ENCODE data around the gene TCHHL1.

Gene TCHHL1

GRCh38 chr1:152086760-152087159 is 2.1 kb downstream of the TCHHL1 start:
- TF ChIP-seq TAF1 (IDR thresholded peaks at IDR 0.05; ENCODE audit: borderline replicate concordance, insufficient read depth, low read length) = no peak
- TF ChIP-seq SIN3A (IDR thresholded peaks at IDR 0.05; ENCODE audit: borderline replicate concordance, insufficient read depth, low read length) = no peak
- TF ChIP-seq FOXP2 (optimal IDR thresholded peaks at IDR 0.05; ENCODE audit: borderline replicate concordance, extremely low read depth, extremely low read length, insufficient read depth) = no peak
- TF ChIP-seq POLR2AphosphoS5 (IDR thresholded peaks at IDR 0.05; ENCODE audit: low read depth, low read length) = no peak
- no peak for TF ChIP-seq REST (IDR thresholded peaks at IDR 0.05; ENCODE audit: insufficient read depth in 1 of 2, low read depth in 2 of 2, low read length in 2 of 2)

GRCh38 chr1:152084853-152085252 is 4.0 kb downstream of the TCHHL1 start:
- TF ChIP-seq FOXP2 (optimal IDR thresholded peaks at IDR 0.05; ENCODE audit: borderline replicate concordance, extremely low read depth, extremely low read length, insufficient read depth) (no peak), POLR2AphosphoS5 (IDR thresholded peaks at IDR 0.05; ENCODE audit: low read depth, low read length) (no peak), TAF1 (IDR thresholded peaks at IDR 0.05; ENCODE audit: borderline replicate concordance, insufficient read depth, low read length) (no peak), SIN3A (IDR thresholded peaks at IDR 0.05; ENCODE audit: borderline replicate concordance, insufficient read depth, low read length) (no peak), REST (IDR thresholded peaks at IDR 0.05; ENCODE audit: insufficient read depth in 1 of 2, low read depth in 2 of 2, low read length in 2 of 2) (no peak)

- TF ChIP-seq FOXP2 (optimal IDR thresholded peaks at IDR 0.05; ENCODE audit: borderline replicate concordance, extremely low read depth, extremely low read length, insufficient read depth) = no peak
- TF ChIP-seq TAF1 (IDR thresholded peaks at IDR 0.05; ENCODE audit: borderline replicate concordance, insufficient read depth, low read length) = no peak
- TF ChIP-seq SIN3A (IDR thresholded peaks at IDR 0.05; ENCODE audit: borderline replicate concordance, insufficient read depth, low read length) = no peak
- TF ChIP-seq REST (IDR thresholded peaks at IDR 0.05; ENCODE audit: insufficient read depth in 1 of 2, low read depth in 2 of 2, low read length in 2 of 2) = no peak
- no peak for TF ChIP-seq POLR2AphosphoS5 (IDR thresholded peaks at IDR 0.05; ENCODE audit: low read depth, low read length)
These were observed 9.9 kb downstream of the TCHHL1 start for GRCh38 chr1:152078831-152079441.

GRCh38 chr1:152072311-152072710 is 16.6 kb downstream of the TCHHL1 start:
- TF ChIP-seq POLR2AphosphoS5 (IDR thresholded peaks at IDR 0.05; ENCODE audit: low read depth, low read length) = no peak
- TF ChIP-seq SIN3A (IDR thresholded peaks at IDR 0.05; ENCODE audit: borderline replicate concordance, insufficient read depth, low read length) = no peak
- TF ChIP-seq REST (IDR thresholded peaks at IDR 0.05; ENCODE audit: insufficient read depth in 1 of 2, low read depth in 2 of 2, low read length in 2 of 2) = no peak
- no peak for TF ChIP-seq TAF1 (IDR thresholded peaks at IDR 0.05; ENCODE audit: borderline replicate concordance, insufficient read depth, low read length)
- no peak for TF ChIP-seq FOXP2 (optimal IDR thresholded peaks at IDR 0.05; ENCODE audit: borderline replicate concordance, extremely low read depth, extremely low read length, insufficient read depth)
